Urinary bladder (tissue), 4 donors: ENCODE data around the gene LSM7. TPM values are rescaled to one million over a fixed set of nuclear protein-coding genes. Genes with fewer than 3 reads are reported as not detected.

Experiments used
- DNase-seq: peaks from one replicate; pipeline ENCODE4 v3.0.0-alpha.2; 2015; ENCODE audit errors: extremely low spot score
- H3K27ac ChIP-seq: one replicate; pipeline ENCODE4 v1.5.1; 2013; ENCODE audit warnings: low read depth, mild to moderate bottlenecking, moderate library complexity
- H3K36me3 ChIP-seq: one replicate; pipeline ENCODE4 v1.6.1; 2013; ENCODE audit warnings: mild to moderate bottlenecking, moderate library complexity; ENCODE audit not compliant: insufficient read depth
- H3K4me1 ChIP-seq: one replicate; pipeline ENCODE4 v1.6.1; 2013; ENCODE audit warnings: mild to moderate bottlenecking, moderate library complexity; ENCODE audit not compliant: insufficient read depth
- H3K4me3 ChIP-seq: one replicate; pipeline ENCODE4 v1.5.1; 2013; ENCODE audit warnings: low read depth, low read length
- WGBS: extraction: QIAGEN DNeasy Blood & Tissue Kit; methylation state at CpG from one replicate; pipeline ENCODE4 v1.1.7; 2013; 5-methylcytosine and 5-hydroxymethylcytosine counted together
- polyA plus RNA-seq: library from polyadenylated mRNA; stranded (reverse); fragments of 200-250 nt; gene quantifications from one replicate; pipeline ENCODE4 v1.2.3, GENCODE V29; 2013
- total RNA-seq: library from RNA; depleted of rRNA; stranded (reverse); fragments of >200 nt; gene quantifications from one replicate; pipeline ENCODE4 v1.2.3, GENCODE V29; 2014
- donor health status: healthy with polysubstance abuse.
- donor health status: healthy.

LSM7 gene
- total and polyA plus RNA-seq, 2 donors, result 46.5 to 189 TPM

GRCh38 chr19:2315818-2316353 is 12.5 kb downstream of the LSM7 start:
- H3K36me3 ChIP-seq, result no peaks in the 10 kb centered on the region
- no peak overlapping the region for H3K27ac ChIP-seq
- DNase-seq, result no peak
- no peak overlapping the region for H3K4me3 ChIP-seq
- H3K4me1 ChIP-seq, result no peaks in the 10 kb centered on the region
- 28% methylated on average over 22 of the region's 22 CpGs for whole genome bisulfite sequencing

- H3K36me3 ChIP-seq, result no peaks in the 10 kb centered on the region
- DNase-seq, result no peak
- H3K4me3 ChIP-seq, result no peak overlapping the region
- WGBS, result 82% methylated on average over 7 of the region's 7 CpGs
- H3K4me1 ChIP-seq, result no peaks in the 10 kb centered on the region
- H3K27ac ChIP-seq, result no peak overlapping the region
Measured at GRCh38 chr19:2315121-2315817, 13.1 kb downstream of the LSM7 start.

GRCh38 chr19:2312820-2313501 is 15.4 kb downstream of the LSM7 start:
- Histone ChIP-seq H3K4me3 (no peak overlapping the region), H3K4me1 (no peaks in the 10 kb centered on the region), H3K27ac (no peak overlapping the region), H3K36me3 (no peaks in the 10 kb centered on the region)
- WGBS, result 38% methylated on average over 28 of the region's 28 CpGs
- DNase-seq, result no peak

- Histone ChIP-seq H3K4me3 (no peak overlapping the region), H3K36me3 (no peaks in the 10 kb centered on the region), H3K27ac (no peak overlapping the region), H3K4me1 (no peaks in the 10 kb centered on the region)
- 92% methylated on average over 4 of the region's 4 CpGs for WGBS
- DNase-seq, result no peak
Measured at GRCh38 chr19:2311093-2311492, 17.3 kb downstream of the LSM7 start.

GRCh38 chr19:2309734-2310362 is 18.5 kb downstream of the LSM7 start:
- H3K27ac ChIP-seq, result no peak overlapping the region
- no peaks in the 10 kb centered on the region for H3K4me1 ChIP-seq
- DNase-seq, result no peak
- H3K4me3 ChIP-seq, result no peak overlapping the region
- 51% methylated on average over 17 of the region's 17 CpGs for WGBS
- H3K36me3 ChIP-seq, result no peaks in the 10 kb centered on the region

- peak within 1 kb of the TSS; percentile 27 for H3K4me3 ChIP-seq
- 4% methylated on average over 63 of the region's 63 CpGs for WGBS
Measured at GRCh38 chr19:2308114-2308556, 20.3 kb downstream of the LSM7 start, which contains the start of gene LINGO3. TSS of gene LINGO3 (minus strand) at chr19:2308154. CDS start at chr19:2291776, 16,378 bp downstream.

GRCh38 chr19:2307518-2308012 is 20.8 kb downstream of the LSM7 start:
- H3K4me3 ChIP-seq, result peak overlapping the region; percentile 27
- no peak overlapping the region for H3K27ac ChIP-seq
- WGBS, result 18% methylated on average over 33 of the region's 33 CpGs
- no peak for DNase-seq
- H3K36me3 ChIP-seq, result no peaks in the 10 kb centered on the region
- no peaks in the 10 kb centered on the region for H3K4me1 ChIP-seq

More at GRCh38 chr19:2308114-2308556, 20.3 kb downstream of the LSM7 start, which contains the start of gene LINGO3:
- DNase-seq, result no peak
- Histone ChIP-seq H3K27ac (no peak within 1 kb of the TSS), H3K4me1 (no peaks in the 10 kb centered on the region), H3K36me3 (no peaks in the 10 kb centered on the region)

GRCh38 chr19:2306971-2307370 is 21.4 kb downstream of the LSM7 start:
- no peak for DNase-seq
- Histone ChIP-seq H3K27ac (no peak overlapping the region), H3K36me3 (no peaks in the 10 kb centered on the region), H3K4me1 (no peaks in the 10 kb centered on the region), H3K4me3 (no peak overlapping the region)
- WGBS, result 58% methylated on average over 17 of the region's 17 CpGs

- no peak overlapping the region for H3K27ac ChIP-seq
- no peaks in the 10 kb centered on the region for H3K4me1 ChIP-seq
- no peak overlapping the region for H3K4me3 ChIP-seq
- no peak for DNase-seq
- 68% methylated on average over 19 of the region's 19 CpGs for WGBS
- no peaks in the 10 kb centered on the region for H3K36me3 ChIP-seq
Measured at GRCh38 chr19:2306281-2306806, 22.0 kb downstream of the LSM7 start.

GRCh38 chr19:2305452-2306280 is 22.7 kb downstream of the LSM7 start:
- Histone ChIP-seq H3K27ac (no peak overlapping the region), H3K4me3 (no peak overlapping the region), H3K36me3 (no peaks in the 10 kb centered on the region), H3K4me1 (no peaks in the 10 kb centered on the region)
- no peak for DNase-seq
- 69% methylated on average over 19 of the region's 19 CpGs for WGBS

GRCh38 chr19:2303211-2303798 is 25.1 kb downstream of the LSM7 start:
- Histone ChIP-seq H3K4me1 (no peaks in the 10 kb centered on the region), H3K27ac (no peak overlapping the region), H3K36me3 (no peaks in the 10 kb centered on the region), H3K4me3 (no peak overlapping the region)
- 76% methylated on average over 26 of the region's 26 CpGs for WGBS
- no peak for DNase-seq

GRCh38 chr19:2302319-2303210 is 25.8 kb downstream of the LSM7 start:
- DNase-seq, result no peak
- Histone ChIP-seq H3K4me1 (no peaks in the 10 kb centered on the region), H3K36me3 (no peaks in the 10 kb centered on the region), H3K27ac (no peak overlapping the region), H3K4me3 (no peak overlapping the region)
- WGBS, result 16% methylated on average over 62 of the region's 62 CpGs
